Measurements from ENCODE around the gene SPAG7.

- TF ChIP-seq POLR2A (IDR thresholded peaks at IDR 0.05) (no peak), CTCF (IDR thresholded peaks at IDR 0.05) (no peak)
Observed at GRCh38 chr17:4939546-4939795, 28.1 kb downstream of the SPAG7 start.
